Neutrophil (primary cell): ENCODE data around the gene PDPK1.
A peak's percentile ranks its signal among the peaks of the same experiment; 100 is the strongest.

ENCODE experiments used
- H3K27ac ChIP-seq: fragments of 200-600 bp; sonication (generic); 2 replicates; pipeline ENCODE4 v1.5.1; 2016; ENCODE audit warnings: mild to moderate bottlenecking, moderate library complexity
- H3K27me3 ChIP-seq: fragments of 200-600 bp; sonication (generic); 2 replicates; pipeline ENCODE4 v1.6.0; 2016; ENCODE audit warnings: mild to moderate bottlenecking
- H3K36me3 ChIP-seq: fragments of 200-600 bp; sonication (generic); 2 replicates; pipeline ENCODE4 v1.5.1; 2017
- H3K4me1 ChIP-seq, 2 experiments: fragments of 200-600 bp in 1 of 2; sonication (generic) in 1 of 2; 1 replicate in 1 of 2; 2 replicates in 1 of 2; pipeline versions ENCODE4 v1.5.1 to v1.6.1; 2013 to 2016; ENCODE audit warnings: low read depth in 1 of 2, low read length in 1 of 2, mild to moderate bottlenecking in 1 of 2, moderate library complexity in 1 of 2; ENCODE audit not compliant: control insufficient read depth in 1 of 2, insufficient read depth in 1 of 2
- H3K4me3 ChIP-seq, 2 experiments: fragments of 200-600 bp in 1 of 2; sonication (generic) in 1 of 2; 1 replicate in 1 of 2; 2 replicates in 1 of 2; pipeline ENCODE4 v1.5.1; 2013 to 2016; ENCODE audit warnings: low read depth in 1 of 2, low read length in 1 of 2, mild to moderate bottlenecking in 1 of 2, moderate library complexity in 1 of 2
- H3K9me3 ChIP-seq: fragments of 200-600 bp; sonication (generic); 2 replicates; pipeline ENCODE4 v1.5.1; 2016
- CTCF ChIP-seq: fragments of 200-600 bp; sonication (generic); IDR thresholded peaks from 2 replicates; pipeline ENCODE4 v1.5.1; 2016; ENCODE audit warnings: antibody characterized with exemption

PDPK1 gene

GRCh38 chr16:2537451-2538379 lies at the start of gene PDPK1:
TSS of gene PDPK1 (plus strand) at chr16:2538021. CDS start at chr16:2538113, 92 bp downstream.
- peak within 1 kb of the TSS; percentile 96 for H3K27ac ChIP-seq

DNA sequence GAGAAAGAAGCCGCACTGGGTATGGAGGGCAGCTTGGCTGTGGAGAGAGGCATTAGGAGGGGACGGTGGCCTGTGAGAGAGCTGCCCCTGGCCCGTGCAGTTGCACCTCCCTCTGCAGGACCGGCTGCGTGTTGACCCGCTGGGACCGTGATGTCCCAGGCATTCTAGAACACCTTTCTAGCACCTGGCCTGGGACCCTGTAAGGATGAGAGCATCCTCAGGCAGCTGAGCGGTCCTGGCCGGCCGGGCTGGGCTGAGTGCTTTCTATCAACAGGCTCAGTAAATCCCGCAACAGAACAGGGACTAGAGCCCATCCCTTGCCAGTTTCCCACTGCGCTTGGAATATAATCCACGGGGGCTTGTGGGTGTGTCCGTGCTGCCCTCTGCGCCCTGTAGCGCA lies 48.2 kb upstream of the PDPK1 start:
- no peak overlapping the region for H3K27ac ChIP-seq
- H3K27me3 ChIP-seq: peaks cover 14% of the 10 kb centered on the region
- H3K36me3 ChIP-seq: no peaks in the 10 kb centered on the region
- TF ChIP-seq CTCF: no peak
- H3K4me3 ChIP-seq: no peak overlapping the region
- peaks cover 28 to 32% of the 10 kb centered on the region in 2 experiments for H3K4me1 ChIP-seq
- no peaks in the 10 kb centered on the region for H3K9me3 ChIP-seq

More at GRCh38 chr16:2537451-2538379, at the start of gene PDPK1:
- no peaks in the 10 kb centered on the region for H3K27me3 ChIP-seq
- no peaks in the 10 kb centered on the region for H3K9me3 ChIP-seq
- H3K36me3 ChIP-seq: peaks cover 6% of the 10 kb centered on the region
- H3K4me3 ChIP-seq: peak within 1 kb of the TSS; percentile 77 to 86
- TF ChIP-seq CTCF: peak; percentile 20
- peaks cover 63 to 64% of the 10 kb centered on the region in 2 experiments for H3K4me1 ChIP-seq

DNA sequence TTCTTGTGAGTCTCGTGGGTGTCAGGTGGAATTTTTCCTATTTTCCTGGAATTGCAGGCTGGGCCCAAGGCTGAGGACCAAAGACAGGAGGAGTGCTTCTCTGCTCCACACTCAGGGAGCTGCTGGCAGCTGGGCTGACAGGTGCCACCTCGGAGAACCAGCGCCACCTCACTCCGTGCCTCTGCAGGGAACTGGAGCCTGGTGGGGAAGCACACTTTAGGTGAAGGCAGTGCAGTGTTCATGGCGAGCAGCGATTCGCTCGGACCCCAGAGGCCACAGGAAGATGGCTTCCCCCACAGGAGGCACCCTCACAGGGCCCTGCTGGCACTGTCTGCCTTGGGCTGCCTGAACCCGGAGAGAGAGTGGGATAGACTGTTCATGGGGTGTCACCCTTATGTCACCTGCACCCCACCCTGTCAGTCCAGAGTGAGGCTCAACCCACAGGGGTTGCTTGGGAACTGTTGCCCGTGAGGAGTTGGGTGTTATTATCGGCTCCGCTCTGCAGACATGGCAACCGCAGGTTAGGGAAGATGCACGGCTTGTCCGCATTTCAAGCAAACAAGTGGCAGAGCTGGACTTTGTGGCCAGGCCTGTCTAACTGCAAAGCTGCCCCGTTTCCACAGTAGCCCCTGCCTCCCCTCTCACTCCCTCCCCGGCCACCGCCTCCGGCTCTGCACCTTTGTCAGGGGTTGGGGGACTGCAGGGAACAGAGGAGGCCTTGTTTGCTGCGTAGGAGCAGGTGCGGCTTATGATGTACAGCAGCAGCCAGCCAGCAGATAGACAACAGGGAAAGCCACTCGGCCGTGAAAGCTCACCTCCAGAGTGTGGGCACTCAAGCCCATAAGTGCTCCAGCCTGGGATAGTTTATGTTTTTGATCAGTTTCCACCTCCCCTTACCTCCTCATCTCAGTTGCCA lies 47.4 kb upstream of the PDPK1 start:
- Histone ChIP-seq H3K27ac (no peak overlapping the region), H3K27me3 (peaks cover 14% of the 10 kb centered on the region), H3K36me3 (no peaks in the 10 kb centered on the region), H3K4me3 (no peak overlapping the region), H3K9me3 (no peaks in the 10 kb centered on the region), H3K4me1 (peaks cover 30 to 35% of the 10 kb centered on the region in 2 experiments)
- no peak for TF ChIP-seq CTCF

GRCh38 chr16:2492292-2492691 lies 45.5 kb upstream of the PDPK1 start:
- Histone ChIP-seq H3K36me3 (peaks cover 12% of the 10 kb centered on the region), H3K27me3 (peaks cover 9% of the 10 kb centered on the region), H3K9me3 (no peaks in the 10 kb centered on the region), H3K4me1 (peaks cover 23 to 24% of the 10 kb centered on the region in 2 experiments), H3K4me3 (no peak overlapping the region), H3K27ac (no peak overlapping the region)
- TF ChIP-seq CTCF: no peak

- no peak overlapping the region for H3K4me3 ChIP-seq
- peaks cover 14% of the 10 kb centered on the region in 2 experiments for H3K4me1 ChIP-seq
- peaks cover 16% of the 10 kb centered on the region for H3K36me3 ChIP-seq
- TF ChIP-seq CTCF: no peak
- H3K27me3 ChIP-seq: no peaks in the 10 kb centered on the region
- peak overlapping the region; percentile 66 for H3K27ac ChIP-seq
- H3K9me3 ChIP-seq: no peaks in the 10 kb centered on the region
Measured at GRCh38 chr16:2493605-2494004, 44.2 kb upstream of the PDPK1 start.
